ENCODE measurements around the gene CYP4V2.

The CYP4V2 gene

DNA sequence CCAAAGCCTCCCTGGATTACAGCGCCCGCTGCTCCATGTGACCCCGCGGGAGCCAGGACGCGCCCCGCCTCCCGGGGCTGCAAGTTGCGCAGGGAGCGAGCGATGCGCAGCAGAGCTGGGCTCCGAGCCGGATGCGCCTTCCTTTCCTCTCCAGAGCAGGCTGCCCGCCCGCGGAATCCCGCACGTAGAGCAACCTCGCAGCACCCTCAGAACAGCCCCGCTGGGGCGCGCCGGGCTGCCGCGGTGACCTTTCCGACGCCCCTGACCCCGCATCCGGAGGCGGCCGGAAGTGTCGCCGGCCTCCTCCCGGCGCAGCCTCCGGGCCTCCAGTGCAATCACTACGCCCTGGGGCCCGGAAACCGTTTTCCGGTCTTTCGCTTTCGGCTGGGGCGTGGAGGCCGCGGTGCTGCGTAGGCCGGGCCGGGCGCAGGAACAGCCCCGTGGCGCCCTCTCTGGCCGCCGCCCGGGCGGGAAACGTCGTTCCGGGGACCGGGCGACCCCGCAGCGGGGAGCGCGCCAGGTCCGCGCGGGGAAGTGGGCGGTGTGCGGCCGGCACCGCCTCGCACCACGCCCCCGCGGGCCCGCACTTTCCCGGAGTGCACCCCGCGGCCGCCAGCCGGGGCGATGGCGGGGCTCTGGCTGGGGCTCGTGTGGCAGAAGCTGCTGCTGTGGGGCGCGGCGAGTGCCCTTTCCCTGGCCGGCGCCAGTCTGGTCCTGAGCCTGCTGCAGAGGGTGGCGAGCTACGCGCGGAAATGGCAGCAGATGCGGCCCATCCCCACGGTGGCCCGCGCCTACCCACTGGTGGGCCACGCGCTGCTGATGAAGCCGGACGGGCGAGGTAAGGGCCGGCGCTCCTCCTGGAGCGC is at the start of gene CYP4V2:
CYP4V2 (plus strand) TSS at position 368 of the 866 bp plus-strand sequence; CDS start at position 625, 257 bp downstream.
- DNase-seq (ENCODE audit: low read depth, low spot score): peak; percentile 48

DNA sequence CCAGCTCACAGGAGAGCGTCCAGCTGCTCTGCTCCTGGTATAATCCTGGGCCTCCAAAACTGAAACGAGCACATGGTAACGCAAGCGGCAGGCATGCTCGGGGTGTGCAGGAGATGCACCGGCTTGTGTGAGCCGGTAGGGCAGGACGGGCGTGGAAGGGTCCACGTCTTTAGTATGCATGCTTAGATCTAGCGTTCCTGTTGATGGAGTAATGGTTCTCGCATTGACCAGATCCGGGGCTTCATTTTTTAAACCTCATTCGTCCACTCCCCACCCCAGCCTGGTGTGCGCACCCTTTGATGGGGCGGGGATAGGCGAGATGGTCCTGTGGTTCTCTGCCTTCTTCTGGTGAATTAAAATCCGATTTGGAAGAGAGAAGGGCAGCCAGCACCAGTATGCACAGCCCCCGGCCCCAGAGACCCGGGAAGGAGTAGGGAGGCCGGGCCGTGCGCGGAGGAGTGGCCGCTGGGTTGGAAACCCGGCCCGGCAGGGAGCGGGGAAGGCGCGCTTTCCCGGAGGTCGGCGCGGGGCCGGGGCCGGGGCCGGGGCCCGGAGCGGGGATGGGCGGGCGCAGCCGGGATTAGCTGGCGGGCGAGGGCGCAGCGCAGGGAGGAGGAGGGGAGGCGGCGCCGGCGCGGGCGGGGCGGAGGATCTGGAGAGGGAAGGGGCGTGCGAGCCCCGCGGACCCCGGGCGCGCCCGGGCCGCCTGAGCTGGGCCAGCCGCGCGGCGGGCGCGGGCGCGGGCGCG is 47.0 kb upstream of the CYP4V2 start:
- DNase-seq (ENCODE audit: low read depth, low spot score): no peak

GRCh38 chr4:186144946-186145569 is 46.3 kb upstream of the CYP4V2 start:
- DNase-seq (ENCODE audit: low read depth, low spot score): no peak

- no peak for DNase-seq (ENCODE audit: low read depth, low spot score)
These were observed 44.9 kb upstream of the CYP4V2 start for GRCh38 chr4:186146458-186146857.

DNA sequence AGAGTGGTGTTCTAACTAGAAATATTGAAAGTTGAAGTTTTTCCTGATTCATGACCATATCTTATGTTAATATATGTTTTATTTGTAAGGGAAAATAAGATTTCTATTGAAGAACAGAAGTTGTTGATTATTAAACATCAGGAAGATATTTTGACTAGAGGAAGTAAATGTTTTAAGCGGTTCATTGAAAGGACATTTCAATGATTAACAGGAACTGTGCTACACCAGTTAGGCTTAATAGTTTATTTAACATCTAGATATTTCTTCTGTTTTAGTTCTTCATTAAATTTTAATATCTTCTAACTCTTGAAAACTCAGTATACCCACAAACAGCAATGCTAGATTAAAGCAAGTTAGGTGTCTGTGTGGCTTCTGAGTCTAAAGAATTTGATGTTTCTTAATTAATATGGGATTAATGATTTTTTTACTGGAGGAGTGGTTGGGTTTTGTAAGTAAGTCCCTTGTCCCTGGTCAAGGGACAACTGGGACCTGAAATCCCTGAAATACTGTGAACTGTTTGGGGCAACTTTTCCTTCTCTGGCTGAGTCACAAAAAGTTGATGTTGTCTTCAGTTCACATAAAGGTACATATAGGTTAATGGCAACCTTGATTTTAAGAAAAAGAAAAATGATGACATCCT is 42.9 kb upstream of the CYP4V2 start:
- no peak for DNase-seq (ENCODE audit: low read depth, low spot score)

- peak; percentile 48 for DNase-seq (ENCODE audit: low read depth, low spot score)
These were observed 41.5 kb upstream of the CYP4V2 start for GRCh38 chr4:186149872-186150271.

DNA sequence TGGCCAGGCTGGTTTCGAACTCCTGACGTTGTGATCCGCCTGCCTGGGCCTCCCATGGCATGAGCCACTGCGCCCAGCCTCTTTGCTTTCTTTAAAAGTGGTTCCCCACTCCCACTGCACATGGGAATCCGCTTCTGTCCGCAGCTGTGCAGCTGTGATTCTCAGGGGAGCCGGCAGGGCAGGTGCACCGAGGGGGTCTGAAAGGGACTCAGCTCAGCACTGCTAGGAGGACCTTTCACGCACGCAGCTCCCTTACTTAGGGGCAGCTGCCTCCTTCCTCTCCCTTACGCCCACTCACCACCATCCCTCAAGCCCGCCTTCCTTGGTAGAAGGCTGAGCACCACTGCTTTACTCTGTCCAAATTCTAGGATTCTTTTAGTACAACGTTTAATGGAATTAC is 40.4 kb upstream of the CYP4V2 start:
- no peak for DNase-seq (ENCODE audit: low read depth, low spot score)

DNA sequence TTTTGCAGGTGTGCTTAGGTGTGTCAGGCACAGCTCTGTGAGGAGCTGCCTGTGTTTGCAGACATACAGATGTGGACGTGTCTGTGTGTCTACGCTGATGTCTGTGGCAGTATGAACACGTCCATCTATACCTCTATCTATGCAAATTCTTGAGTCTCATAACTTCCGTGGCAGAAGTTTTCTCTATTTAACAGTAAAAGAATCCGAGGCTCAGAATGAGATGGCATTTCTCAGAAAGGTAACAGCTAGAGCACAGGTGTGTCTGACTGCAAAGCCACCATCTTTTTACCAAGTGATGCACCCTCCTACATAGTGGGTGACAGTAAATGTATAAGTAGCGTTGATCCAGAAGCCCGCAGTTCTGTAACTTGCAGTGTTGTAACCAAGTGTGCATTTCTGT is 39.9 kb upstream of the CYP4V2 start:
- no peak for DNase-seq (ENCODE audit: low read depth, low spot score)

- no peak for DNase-seq (ENCODE audit: low read depth, low spot score)
These were observed 33.1 kb upstream of the CYP4V2 start for GRCh38 chr4:186158021-186158813.

GRCh38 chr4:186158966-186159365 is 32.4 kb upstream of the CYP4V2 start:
- no peak for DNase-seq (ENCODE audit: low read depth, low spot score)

- DNase-seq (ENCODE audit: low read depth, low spot score): no peak
These were observed 31.8 kb upstream of the CYP4V2 start for GRCh38 chr4:186159613-186160012.

DNA sequence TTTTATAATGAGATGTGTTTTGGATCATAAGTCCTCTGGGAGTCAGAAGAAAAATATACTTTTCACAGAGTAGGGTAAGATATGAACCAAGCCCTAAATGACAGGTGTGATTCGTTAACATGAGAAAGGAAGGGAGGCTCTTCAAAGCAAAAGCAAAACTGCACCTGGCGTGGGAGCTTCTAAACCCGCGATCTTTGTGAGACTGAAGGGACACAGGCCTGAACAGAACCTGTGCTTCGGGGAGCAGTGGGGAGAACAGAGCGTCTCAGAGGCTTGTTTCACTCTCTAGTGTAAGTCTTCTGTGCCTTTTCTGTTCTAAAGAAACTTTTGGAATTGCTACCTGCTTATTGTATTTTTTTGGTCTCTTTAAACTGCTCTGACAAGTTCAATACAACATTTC is 30.2 kb upstream of the CYP4V2 start:
- no peak for DNase-seq (ENCODE audit: low read depth, low spot score)

DNA sequence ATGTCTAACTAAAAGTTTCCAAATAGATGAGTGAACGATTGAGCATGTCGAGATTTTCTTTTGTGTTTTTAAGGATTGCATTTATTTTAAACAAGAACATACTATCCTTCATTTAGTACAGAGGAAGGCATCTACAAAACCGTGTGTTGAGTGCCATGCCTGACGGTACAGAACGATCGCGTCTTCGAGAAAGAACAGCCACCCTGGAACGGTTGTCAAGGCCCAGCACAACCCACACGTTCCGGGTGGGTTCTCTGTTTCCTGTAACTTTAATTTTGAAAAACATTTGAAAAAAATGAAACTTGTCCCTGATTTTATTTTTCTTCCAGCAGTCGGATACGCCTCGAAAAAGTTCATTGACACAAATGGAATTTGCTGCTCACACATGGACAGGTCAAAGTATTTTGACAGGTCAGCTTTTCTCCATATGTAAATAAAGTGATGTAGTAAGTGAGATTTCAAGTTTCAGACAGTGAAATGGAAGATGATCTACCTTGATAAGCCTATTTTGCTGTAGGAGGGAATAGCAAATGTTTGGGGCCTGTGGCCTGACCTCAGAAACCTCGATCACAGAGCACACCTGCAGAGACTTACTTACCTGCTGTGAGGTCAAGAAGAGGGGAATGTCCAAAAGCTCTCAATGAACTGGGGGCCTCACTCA is 24.4 kb upstream of the CYP4V2 start:
- no peak for DNase-seq (ENCODE audit: low read depth, low spot score)

DNA sequence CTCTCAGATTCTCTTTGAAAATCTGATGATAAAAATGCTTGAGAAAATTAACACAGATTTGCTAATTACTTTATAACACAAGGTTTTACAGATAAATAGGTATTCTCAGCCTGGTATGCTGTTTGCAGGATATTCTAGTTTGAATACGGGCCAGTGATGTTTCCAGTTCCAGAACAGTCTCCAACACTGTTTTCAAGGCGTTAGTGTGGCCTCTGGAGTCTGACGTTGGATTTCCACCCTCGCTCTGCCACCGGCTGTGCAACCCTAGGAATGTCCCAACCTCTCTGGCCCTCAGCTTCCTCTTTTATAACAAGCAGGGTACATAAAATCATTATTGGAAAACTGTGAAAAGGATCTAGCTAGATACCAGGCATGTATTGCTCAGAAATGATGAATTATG is 23.8 kb upstream of the CYP4V2 start:
- DNase-seq (ENCODE audit: low read depth, low spot score): no peak

DNA sequence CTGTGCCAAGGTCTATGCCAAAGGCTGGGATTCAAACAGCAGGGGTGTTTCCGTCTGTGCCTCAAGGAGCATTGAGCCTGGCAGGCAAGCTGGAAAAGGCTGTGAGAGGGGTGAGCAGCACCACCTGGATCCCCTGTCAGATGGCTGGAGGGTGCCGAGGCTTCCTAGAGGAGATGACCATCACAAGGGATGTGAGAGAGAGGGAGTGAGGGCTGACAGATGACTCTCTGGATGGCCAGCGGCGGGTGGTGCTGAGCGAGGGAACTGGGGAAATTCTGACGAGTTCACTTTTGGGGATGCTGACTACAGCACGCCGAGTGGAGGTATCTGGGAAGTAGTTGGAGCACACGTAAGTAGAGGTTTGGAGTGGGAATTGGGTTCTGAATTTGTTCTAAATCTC is 22.6 kb upstream of the CYP4V2 start:
- no peak for DNase-seq (ENCODE audit: low read depth, low spot score)

DNA sequence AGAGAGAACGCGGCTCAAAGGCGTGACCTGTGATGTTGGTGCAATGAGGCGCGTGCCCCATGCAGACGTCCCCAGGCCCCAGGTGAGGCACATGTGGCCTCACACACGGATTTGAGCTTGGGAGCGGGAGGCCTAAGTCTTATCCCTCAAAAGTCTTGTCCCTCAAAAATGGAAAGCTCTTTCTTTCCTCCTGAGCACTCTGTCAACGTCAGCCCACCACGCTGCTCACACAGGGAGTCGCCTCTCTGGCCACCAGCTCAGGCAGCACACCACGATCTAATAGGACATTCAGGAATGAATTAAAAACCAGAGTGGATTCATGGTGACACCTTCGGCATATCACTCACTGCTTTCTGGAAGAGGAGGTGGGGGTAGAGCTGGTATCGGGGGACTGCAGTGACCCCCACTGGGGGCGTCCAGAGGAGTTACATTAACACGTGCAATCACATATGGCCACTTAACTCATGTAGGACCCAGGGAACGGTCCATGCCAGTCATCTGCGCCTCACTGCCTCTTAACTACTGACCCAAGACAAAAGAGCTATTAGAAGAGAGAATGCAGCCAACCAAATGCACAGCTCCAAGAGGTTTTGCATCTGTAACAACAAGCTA is 21.9 kb upstream of the CYP4V2 start:
- no peak for DNase-seq (ENCODE audit: low read depth, low spot score)

GRCh38 chr4:186169945-186170802 is 21.2 kb upstream of the CYP4V2 start:
- no peak for DNase-seq (ENCODE audit: low read depth, low spot score)

DNA sequence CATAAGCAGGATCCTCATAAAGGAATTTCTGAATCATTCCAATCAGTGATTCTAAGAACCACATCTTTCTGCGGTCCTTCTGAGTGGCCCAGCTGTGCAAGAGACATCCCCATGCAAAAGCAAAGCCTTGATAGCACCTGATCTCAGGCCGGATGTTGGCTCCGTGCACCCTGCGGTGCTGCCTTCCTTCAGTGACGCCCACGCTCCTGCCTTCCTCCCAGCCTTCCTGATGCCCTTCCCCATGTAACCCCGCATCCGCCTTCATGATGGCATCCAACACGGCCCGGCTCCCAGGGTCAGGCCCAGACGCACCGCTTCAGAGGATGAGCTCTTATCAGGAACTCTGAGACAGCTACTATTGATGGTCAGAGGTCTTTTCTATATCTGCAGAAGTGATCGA is 20.4 kb upstream of the CYP4V2 start:
- no peak for DNase-seq (ENCODE audit: low read depth, low spot score)

DNA sequence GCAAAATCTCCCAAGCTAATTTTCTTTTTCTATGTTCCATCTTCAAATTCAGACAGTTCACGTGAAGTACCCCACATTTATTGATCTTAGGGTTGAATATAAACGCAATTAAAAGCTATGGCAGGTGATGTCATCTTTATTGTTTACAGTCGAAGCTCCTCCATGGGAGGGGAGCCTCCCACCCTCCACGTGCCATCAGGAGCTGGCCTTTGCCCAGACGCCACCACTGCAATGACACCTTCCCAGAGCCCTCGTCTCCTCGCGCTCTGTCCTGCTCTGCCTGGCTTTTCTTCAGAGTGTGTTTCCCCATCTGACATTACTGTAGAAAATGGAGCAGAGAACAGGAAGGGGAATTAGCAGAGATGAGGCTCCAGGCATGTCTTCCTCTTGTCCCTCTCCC is 18.8 kb upstream of the CYP4V2 start:
- no peak for DNase-seq (ENCODE audit: low read depth, low spot score)
